WTC11 (cell line): ENCODE data around the gene CYLD. TPM values are rescaled to one million over a fixed set of nuclear protein-coding genes. Genes with fewer than 3 reads are reported as not detected.

Experiments used
- ATAC-seq: fragments of 200-7000 bp; cut with Tn5 transposase; 2 replicates; pipeline ENCODE4 v1.10.0; 2021; ENCODE audit warnings: mild to moderate bottlenecking, moderate library complexity
- CTCF ChIA-PET: fragments of 300-600 bp; sonication (Branson Sonifier 250); formaldehyde crosslinking; loops from one replicate; lab custom pipeline; 2021; ENCODE audit warnings: antibody characterized with exemption; lab: Charles Lee
- POLR2A ChIA-PET: fragments of 350-600 bp; sonication (Branson Sonifier 250); formaldehyde crosslinking; loops from one replicate; lab custom pipeline; 2021; ENCODE audit warnings: antibody characterized with exemption; lab: Charles Lee
- DNase-seq: peaks from one replicate; pipeline ENCODE4 v3.0.0; 2021; ENCODE audit warnings: low spot score
- H3K27ac Mint-ChIP-seq: 2 replicates; pipeline ENCODE4 v1.8.0; 2021; ENCODE audit warnings: mixed read lengths
- H3K27me3 Mint-ChIP-seq: 2 replicates; pipeline ENCODE4 v1.8.0; 2021; ENCODE audit warnings: low read depth, mild to moderate bottlenecking, moderate library complexity, mixed read lengths
- H3K36me3 Mint-ChIP-seq: 2 replicates; pipeline ENCODE4 v1.8.0; 2021; ENCODE audit warnings: mixed read lengths
- H3K4me1 Mint-ChIP-seq: 2 replicates; pipeline ENCODE4 v1.8.0; 2022; ENCODE audit warnings: mixed read lengths
- H3K4me3 Mint-ChIP-seq: 2 replicates; pipeline ENCODE4 v1.8.0; 2021; ENCODE audit warnings: mild to moderate bottlenecking, moderate library complexity, mixed read lengths
- H3K9me3 Mint-ChIP-seq: 2 replicates; pipeline ENCODE4 v1.8.0; 2021; ENCODE audit warnings: mixed read lengths
- CBFB ChIP-seq: sonication (generic); formaldehyde crosslinking; IDR thresholded peaks from 2 replicates; pipeline ENCODE4 v1.8.1; 2022; ENCODE audit warnings: mild to moderate bottlenecking, low read depth, missing genetic modification reagents
- FOXP1 ChIP-seq: sonication (generic); formaldehyde crosslinking; IDR thresholded peaks from 2 replicates; pipeline ENCODE4 v1.8.0; 2022; ENCODE audit warnings: missing genetic modification reagents, mild to moderate bottlenecking, moderate library complexity, borderline replicate concordance
- GABPB1 ChIP-seq: sonication (generic); formaldehyde crosslinking; IDR thresholded peaks from 2 replicates; pipeline ENCODE4 v1.8.1; 2023; ENCODE audit warnings: mild to moderate bottlenecking, missing genetic modification reagents
- GRHL2 ChIP-seq: fragments of 250-450 bp; sonication (Bioruptor Pico); IDR thresholded peaks from 2 replicates; pipeline ENCODE4 v1.8.0; 2022; ENCODE audit warnings: mild to moderate bottlenecking, moderate library complexity; ENCODE audit not compliant: insufficient replicate concordance, severe bottlenecking
- HMGA2 ChIP-seq: fragments of 250-450 bp; sonication (Bioruptor Pico); IDR thresholded peaks from 2 replicates; pipeline ENCODE4 v1.4.0; 2021; ENCODE audit warnings: mild to moderate bottlenecking, moderate library complexity
- JAZF1 ChIP-seq: fragments of 250-450 bp; sonication (Bioruptor Pico); IDR thresholded peaks from 2 replicates; pipeline ENCODE4 v1.9.0; 2021; ENCODE audit warnings: moderate library complexity, mild to moderate bottlenecking, inconsistent platforms
- NFE2L1 ChIP-seq: sonication (generic); formaldehyde crosslinking; IDR thresholded peaks from 2 replicates; pipeline ENCODE4 v1.8.1; 2023; ENCODE audit warnings: missing genetic modification reagents
- NR3C1 ChIP-seq: sonication (generic); formaldehyde crosslinking; conservative IDR thresholded peaks from 2 replicates; pipeline ENCODE4 v1.8.1; 2023; ENCODE audit warnings: low read depth, mild to moderate bottlenecking, missing genetic modification reagents
- OVOL2 ChIP-seq: fragments of 250-450 bp; sonication (Bioruptor Pico); IDR thresholded peaks from 2 replicates; pipeline ENCODE4 v1.9.0; 2021; ENCODE audit warnings: mild to moderate bottlenecking, borderline replicate concordance
- SP1 ChIP-seq: sonication (generic); formaldehyde crosslinking; conservative IDR thresholded peaks from 2 replicates; pipeline ENCODE4 v1.8.1; 2022; ENCODE audit warnings: missing genetic modification reagents
- TEAD1 ChIP-seq: sonication (generic); formaldehyde crosslinking; IDR thresholded peaks from 2 replicates; pipeline ENCODE4 v1.8.0; 2022; ENCODE audit warnings: mild to moderate bottlenecking, missing genetic modification reagents
- TP53 ChIP-seq: sonication (generic); formaldehyde crosslinking; IDR thresholded peaks from 2 replicates; pipeline ENCODE4 v1.8.1; 2023; ENCODE audit warnings: mild to moderate bottlenecking, missing genetic modification reagents
- total RNA-seq: library from RNA; stranded (reverse); gene quantifications from 3 replicates; pipeline ENCODE4 v1.2.3, GENCODE V29; 2021
- TF ChIP-seq, protein P1 (sequence below): sonication (generic); formaldehyde crosslinking; IDR thresholded peaks from 2 replicates; pipeline ENCODE4 v1.8.0; 2023; ENCODE audit warnings: missing genetic modification reagents, mild to moderate bottlenecking, borderline replicate concordance
- TF ChIP-seq, protein P2 (sequence below): sonication (generic); formaldehyde crosslinking; IDR thresholded peaks from 2 replicates; pipeline ENCODE4 v1.8.1; 2023; ENCODE audit warnings: mild to moderate bottlenecking, missing genetic modification reagents
- TF ChIP-seq, protein P3 (sequence below): sonication (generic); formaldehyde crosslinking; IDR thresholded peaks from 2 replicates; pipeline ENCODE4 v1.8.0; 2022; ENCODE audit warnings: mild to moderate bottlenecking, missing genetic modification reagents
- TF ChIP-seq, protein P4 (sequence below): sonication (generic); formaldehyde crosslinking; IDR thresholded peaks from 2 replicates; pipeline ENCODE4 v1.8.1; 2022; ENCODE audit warnings: mild to moderate bottlenecking, moderate library complexity, missing genetic modification reagents
- TF ChIP-seq, protein P5 (sequence below): sonication (generic); formaldehyde crosslinking; IDR thresholded peaks from 2 replicates; pipeline ENCODE4 v1.8.1; 2023; ENCODE audit warnings: mild to moderate bottlenecking, missing genetic modification reagents, moderate library complexity
- TF ChIP-seq, protein P6 (sequence below): sonication (generic); formaldehyde crosslinking; IDR thresholded peaks from 2 replicates; pipeline ENCODE4 v1.8.1; 2022; ENCODE audit warnings: low read depth, mild to moderate bottlenecking, moderate library complexity, missing genetic modification reagents, borderline replicate concordance

Gene CYLD
- total RNA-seq, 1 experiment from 2014 or later: 10.8 TPM

DNA sequence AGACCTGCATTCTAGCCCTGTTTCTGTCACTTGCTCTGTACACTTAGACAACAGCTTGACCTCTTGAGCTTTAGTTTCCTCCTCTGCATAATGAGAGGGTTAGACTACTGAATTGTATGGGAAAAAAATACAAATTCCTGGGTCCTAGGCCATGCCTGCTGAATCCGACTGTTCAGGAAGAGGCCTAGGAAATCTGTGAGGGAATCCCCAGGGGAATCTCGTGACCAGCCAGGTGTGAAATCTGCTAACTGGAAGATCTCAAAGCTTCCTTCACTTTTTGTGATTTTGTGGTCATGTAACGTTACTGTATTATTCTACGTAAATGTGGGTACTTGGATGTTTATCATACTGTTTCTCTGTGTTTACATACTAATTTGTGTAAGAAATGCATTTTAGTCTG lies 58.2 kb downstream of the CYLD start (continued):
- TF ChIP-seq, protein P1, sequence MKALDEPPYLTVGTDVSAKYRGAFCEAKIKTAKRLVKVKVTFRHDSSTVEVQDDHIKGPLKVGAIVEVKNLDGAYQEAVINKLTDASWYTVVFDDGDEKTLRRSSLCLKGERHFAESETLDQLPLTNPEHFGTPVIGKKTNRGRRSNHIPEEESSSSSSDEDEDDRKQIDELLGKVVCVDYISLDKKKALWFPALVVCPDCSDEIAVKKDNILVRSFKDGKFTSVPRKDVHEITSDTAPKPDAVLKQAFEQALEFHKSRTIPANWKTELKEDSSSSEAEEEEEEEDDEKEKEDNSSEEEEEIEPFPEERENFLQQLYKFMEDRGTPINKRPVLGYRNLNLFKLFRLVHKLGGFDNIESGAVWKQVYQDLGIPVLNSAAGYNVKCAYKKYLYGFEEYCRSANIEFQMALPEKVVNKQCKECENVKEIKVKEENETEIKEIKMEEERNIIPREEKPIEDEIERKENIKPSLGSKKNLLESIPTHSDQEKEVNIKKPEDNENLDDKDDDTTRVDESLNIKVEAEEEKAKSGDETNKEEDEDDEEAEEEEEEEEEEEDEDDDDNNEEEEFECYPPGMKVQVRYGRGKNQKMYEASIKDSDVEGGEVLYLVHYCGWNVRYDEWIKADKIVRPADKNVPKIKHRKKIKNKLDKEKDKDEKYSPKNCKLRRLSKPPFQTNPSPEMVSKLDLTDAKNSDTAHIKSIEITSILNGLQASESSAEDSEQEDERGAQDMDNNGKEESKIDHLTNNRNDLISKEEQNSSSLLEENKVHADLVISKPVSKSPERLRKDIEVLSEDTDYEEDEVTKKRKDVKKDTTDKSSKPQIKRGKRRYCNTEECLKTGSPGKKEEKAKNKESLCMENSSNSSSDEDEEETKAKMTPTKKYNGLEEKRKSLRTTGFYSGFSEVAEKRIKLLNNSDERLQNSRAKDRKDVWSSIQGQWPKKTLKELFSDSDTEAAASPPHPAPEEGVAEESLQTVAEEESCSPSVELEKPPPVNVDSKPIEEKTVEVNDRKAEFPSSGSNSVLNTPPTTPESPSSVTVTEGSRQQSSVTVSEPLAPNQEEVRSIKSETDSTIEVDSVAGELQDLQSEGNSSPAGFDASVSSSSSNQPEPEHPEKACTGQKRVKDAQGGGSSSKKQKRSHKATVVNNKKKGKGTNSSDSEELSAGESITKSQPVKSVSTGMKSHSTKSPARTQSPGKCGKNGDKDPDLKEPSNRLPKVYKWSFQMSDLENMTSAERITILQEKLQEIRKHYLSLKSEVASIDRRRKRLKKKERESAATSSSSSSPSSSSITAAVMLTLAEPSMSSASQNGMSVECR (CRISPR knock-in tag): no peak
- TF ChIP-seq OVOL2 (CRISPR knock-in tag) (no peak), GABPB1 (CRISPR knock-in tag) (no peak)

DNA sequence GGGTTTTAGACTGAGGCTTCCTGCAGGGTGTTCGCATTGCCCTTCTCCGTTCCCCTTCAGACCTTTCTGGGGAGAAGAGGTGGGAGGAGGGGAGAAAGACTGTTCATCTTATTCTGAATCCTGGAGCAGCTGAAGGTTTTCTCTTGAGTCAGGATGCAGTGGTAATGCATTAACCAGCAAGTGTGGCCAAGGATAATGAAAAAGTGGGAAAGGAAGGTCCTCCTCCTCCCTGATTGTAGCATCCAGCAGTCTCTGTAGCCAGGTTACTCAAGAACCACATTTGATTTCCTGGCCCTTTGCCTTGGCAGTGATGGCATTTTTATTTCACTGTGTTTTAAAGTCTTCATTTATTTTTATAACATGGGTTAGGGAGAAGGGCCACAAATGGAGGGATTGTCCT lies 59.1 kb downstream of the CYLD start:
- H3K4me1 Mint-ChIP-seq: peaks cover 16% of the 10 kb centered on the region
- H3K4me3 Mint-ChIP-seq: no peak overlapping the region
- no peaks in the 10 kb centered on the region for H3K9me3 Mint-ChIP-seq
- ChIA-PET POLR2A (no interaction called here), CTCF (interaction anchor here (1.7 kb wide), 2 partner anchors 134 to 135 kb away, joined by 3 to 4 read pairs; no protein-coding TSS in a partner anchor)
- TF ChIP-seq TEAD1 (CRISPR knock-in tag): no peak
- no peak for TF ChIP-seq SP1 (CRISPR knock-in tag)
- no peak for TF ChIP-seq FOXP1
- TF ChIP-seq, protein P2, sequence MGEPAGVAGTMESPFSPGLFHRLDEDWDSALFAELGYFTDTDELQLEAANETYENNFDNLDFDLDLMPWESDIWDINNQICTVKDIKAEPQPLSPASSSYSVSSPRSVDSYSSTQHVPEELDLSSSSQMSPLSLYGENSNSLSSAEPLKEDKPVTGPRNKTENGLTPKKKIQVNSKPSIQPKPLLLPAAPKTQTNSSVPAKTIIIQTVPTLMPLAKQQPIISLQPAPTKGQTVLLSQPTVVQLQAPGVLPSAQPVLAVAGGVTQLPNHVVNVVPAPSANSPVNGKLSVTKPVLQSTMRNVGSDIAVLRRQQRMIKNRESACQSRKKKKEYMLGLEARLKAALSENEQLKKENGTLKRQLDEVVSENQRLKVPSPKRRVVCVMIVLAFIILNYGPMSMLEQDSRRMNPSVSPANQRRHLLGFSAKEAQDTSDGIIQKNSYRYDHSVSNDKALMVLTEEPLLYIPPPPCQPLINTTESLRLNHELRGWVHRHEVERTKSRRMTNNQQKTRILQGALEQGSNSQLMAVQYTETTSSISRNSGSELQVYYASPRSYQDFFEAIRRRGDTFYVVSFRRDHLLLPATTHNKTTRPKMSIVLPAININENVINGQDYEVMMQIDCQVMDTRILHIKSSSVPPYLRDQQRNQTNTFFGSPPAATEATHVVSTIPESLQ (CRISPR knock-in tag): no peak
- TF ChIP-seq, protein P3, sequence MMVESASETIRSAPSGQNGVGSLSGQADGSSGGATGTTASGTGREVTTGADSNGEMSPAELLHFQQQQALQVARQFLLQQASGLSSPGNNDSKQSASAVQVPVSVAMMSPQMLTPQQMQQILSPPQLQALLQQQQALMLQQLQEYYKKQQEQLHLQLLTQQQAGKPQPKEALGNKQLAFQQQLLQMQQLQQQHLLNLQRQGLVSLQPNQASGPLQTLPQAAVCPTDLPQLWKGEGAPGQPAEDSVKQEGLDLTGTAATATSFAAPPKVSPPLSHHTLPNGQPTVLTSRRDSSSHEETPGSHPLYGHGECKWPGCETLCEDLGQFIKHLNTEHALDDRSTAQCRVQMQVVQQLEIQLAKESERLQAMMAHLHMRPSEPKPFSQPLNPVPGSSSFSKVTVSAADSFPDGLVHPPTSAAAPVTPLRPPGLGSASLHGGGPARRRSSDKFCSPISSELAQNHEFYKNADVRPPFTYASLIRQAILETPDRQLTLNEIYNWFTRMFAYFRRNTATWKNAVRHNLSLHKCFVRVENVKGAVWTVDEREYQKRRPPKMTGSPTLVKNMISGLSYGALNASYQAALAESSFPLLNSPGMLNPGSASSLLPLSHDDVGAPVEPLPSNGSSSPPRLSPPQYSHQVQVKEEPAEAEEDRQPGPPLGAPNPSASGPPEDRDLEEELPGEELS (CRISPR knock-in tag): no peak
- TF ChIP-seq CBFB (CRISPR knock-in tag): no peak
- TF ChIP-seq, protein P4, sequence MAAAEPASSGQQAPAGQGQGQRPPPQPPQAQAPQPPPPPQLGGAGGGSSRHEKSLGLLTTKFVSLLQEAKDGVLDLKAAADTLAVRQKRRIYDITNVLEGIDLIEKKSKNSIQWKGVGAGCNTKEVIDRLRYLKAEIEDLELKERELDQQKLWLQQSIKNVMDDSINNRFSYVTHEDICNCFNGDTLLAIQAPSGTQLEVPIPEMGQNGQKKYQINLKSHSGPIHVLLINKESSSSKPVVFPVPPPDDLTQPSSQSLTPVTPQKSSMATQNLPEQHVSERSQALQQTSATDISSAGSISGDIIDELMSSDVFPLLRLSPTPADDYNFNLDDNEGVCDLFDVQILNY (CRISPR knock-in tag): no peak
- TF ChIP-seq, protein P5, sequence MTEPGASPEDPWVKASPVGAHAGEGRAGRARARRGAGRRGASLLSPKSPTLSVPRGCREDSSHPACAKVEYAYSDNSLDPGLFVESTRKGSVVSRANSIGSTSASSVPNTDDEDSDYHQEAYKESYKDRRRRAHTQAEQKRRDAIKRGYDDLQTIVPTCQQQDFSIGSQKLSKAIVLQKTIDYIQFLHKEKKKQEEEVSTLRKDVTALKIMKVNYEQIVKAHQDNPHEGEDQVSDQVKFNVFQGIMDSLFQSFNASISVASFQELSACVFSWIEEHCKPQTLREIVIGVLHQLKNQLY (CRISPR knock-in tag): no peak
- TF ChIP-seq GRHL2: no peak
- TF ChIP-seq HMGA2: no peak
- no peak for TF ChIP-seq NR3C1 (CRISPR knock-in tag)
- TF ChIP-seq JAZF1 (CRISPR knock-in tag): no peak
- TF ChIP-seq, protein P6, sequence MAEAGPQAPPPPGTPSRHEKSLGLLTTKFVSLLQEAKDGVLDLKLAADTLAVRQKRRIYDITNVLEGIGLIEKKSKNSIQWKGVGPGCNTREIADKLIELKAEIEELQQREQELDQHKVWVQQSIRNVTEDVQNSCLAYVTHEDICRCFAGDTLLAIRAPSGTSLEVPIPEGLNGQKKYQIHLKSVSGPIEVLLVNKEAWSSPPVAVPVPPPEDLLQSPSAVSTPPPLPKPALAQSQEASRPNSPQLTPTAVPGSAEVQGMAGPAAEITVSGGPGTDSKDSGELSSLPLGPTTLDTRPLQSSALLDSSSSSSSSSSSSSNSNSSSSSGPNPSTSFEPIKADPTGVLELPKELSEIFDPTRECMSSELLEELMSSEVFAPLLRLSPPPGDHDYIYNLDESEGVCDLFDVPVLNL (CRISPR knock-in tag): no peak
- TF ChIP-seq TP53: no peak
- no peak for TF ChIP-seq NFE2L1 (CRISPR knock-in tag)
- no peaks in the 10 kb centered on the region for H3K36me3 Mint-ChIP-seq
- no peak overlapping the region for H3K27ac Mint-ChIP-seq
- no peaks in the 10 kb centered on the region for H3K27me3 Mint-ChIP-seq
- no peak for DNase-seq
- no peak for ATAC-seq
